Measurements from ENCODE around the gene ZFYVE26.

DNA sequence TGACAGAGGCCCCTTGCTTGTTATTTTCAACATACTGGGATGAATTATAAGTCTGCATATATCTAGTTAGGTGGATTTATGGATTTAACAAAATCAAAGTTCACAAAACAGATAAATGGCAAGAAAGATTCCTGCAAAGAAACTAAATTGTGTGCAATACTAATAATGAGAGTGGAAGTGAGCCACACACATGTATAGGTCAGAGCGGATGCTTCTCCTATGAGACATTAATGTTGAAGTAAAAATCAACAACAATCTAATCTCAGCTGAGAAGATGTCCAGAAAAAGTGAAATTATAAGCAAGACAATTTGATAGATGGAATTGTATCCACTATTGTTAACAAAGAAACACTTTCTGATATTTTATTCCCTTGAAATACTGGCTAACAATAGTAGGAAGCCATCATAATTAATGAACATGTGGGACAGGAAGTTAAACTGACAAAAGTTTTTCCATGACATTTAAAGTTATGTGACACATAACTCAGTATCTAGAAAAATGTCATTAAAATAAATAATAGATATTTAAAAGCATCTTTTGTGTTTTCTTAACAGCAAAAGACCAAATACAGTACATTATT lies 42.9 kb upstream of the ZFYVE26 start:
- TF ChIP-seq POLR2A (IDR thresholded peaks at IDR 0.05; ENCODE audit: low read length) (no peak), GATA1 (IDR thresholded peaks at IDR 0.05; ENCODE audit: low read depth, low read length) (no peak)

Data from erythroblast (primary cell).